Measurements from ENCODE around the gene SKIL. TPM values are rescaled to one million over a fixed set of nuclear protein-coding genes. Genes with fewer than 3 reads are reported as not detected.

Gene SKIL
- total RNA-seq, 1 donor = 95.9 TPM

- TF ChIP-seq CTCF (IDR thresholded peaks at IDR 0.05; ENCODE audit: insufficient read depth, low read depth, low read length) = no peak
- DNase-seq (ENCODE audit: low read depth) = no peak
- H3K4me3 ChIP-seq (ENCODE audit: low read depth, low read length) = no peak overlapping the region
Measured at GRCh38 chr3:170423001-170423615, 65.6 kb downstream of the SKIL start.

DNA sequence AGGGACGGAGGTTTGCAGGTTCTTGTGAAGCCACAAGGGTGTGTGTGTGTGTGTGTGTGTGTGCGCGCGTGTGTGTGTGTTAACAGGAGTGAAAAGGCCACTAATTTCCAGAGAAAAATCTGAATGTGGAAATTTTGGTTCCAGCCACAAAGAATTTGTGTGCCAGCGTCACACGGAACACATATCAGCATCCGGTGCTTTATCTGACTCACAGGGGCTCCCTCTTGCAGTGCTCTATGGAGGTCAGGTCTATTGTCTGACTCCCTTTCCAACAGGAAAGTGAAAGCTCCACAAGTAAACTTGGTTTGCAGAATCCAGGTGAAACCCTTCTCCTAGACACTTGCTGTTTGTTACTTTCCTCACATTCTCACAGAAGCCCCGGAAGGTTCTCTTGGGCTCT, 67.4 kb downstream of the SKIL start:
- DNase-seq (ENCODE audit: low read depth) = no peak
- no peak overlapping the region for H3K4me3 ChIP-seq (ENCODE audit: low read depth, low read length)
- no peak for TF ChIP-seq CTCF (IDR thresholded peaks at IDR 0.05; ENCODE audit: insufficient read depth, low read depth, low read length)

- no peak for DNase-seq (ENCODE audit: low read depth)
- H3K4me3 ChIP-seq (ENCODE audit: low read depth, low read length) = no peak overlapping the region
- no peak for TF ChIP-seq CTCF (IDR thresholded peaks at IDR 0.05; ENCODE audit: insufficient read depth, low read depth, low read length)
Measured at GRCh38 chr3:170425491-170426239, 68.2 kb downstream of the SKIL start.

DNA sequence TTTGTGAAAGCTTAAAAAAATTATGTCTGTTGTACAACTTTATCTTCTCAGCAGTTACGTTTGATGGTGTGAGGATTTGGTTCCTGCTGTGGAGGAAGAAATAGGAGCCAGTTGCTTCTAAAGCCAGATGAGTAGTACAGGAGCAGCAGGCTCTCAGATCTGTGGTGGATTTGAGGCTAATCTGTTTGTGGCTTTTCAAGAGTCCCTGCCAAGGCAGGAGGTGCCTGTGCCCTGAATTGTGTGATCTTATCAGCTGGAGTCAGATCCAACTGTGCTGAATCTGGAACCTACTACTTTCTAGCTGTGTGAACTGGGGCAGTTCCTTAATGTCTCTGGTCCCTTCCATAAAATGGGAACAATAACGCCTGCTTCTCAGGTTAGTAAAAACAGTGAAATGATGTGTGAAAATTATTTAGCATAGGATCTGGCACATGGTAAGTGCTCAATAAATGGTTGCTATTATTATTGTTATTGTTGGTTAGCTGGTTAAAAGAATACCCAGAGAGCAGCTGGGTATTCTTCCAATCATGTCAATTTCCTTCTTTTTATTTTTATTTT, 68.8 kb downstream of the SKIL start:
- H3K4me3 ChIP-seq (ENCODE audit: low read depth, low read length) = no peak overlapping the region
- peak; percentile 40 for DNase-seq (ENCODE audit: low read depth)
- TF ChIP-seq CTCF (IDR thresholded peaks at IDR 0.05; ENCODE audit: insufficient read depth, low read depth, low read length) = no peak

DNA sequence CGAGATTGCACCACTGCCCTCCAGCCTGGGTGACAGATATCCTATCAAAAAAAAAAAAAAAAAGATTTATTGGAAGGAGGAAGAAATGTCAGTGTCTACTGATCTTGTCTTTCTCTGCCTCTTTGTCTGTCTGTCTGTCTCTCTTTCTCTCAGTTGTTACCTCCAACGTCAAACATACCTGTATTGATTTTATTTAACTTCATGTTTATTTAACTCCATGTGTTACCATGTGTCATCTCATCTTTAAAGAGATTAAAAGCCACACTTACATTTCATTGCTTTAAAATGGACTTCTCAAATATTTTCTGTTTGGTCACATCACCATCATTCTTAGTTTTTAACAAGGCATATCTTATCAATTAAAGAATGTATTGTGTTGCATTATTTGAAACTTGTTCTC, 70.6 kb downstream of the SKIL start:
- H3K4me3 ChIP-seq (ENCODE audit: low read depth, low read length) = no peak overlapping the region
- DNase-seq (ENCODE audit: low read depth) = no peak
- no peak for TF ChIP-seq CTCF (IDR thresholded peaks at IDR 0.05; ENCODE audit: insufficient read depth, low read depth, low read length)

GRCh38 chr3:170429050-170429449, 71.5 kb downstream of the SKIL start:
- peak; percentile 57 for DNase-seq (ENCODE audit: low read depth)
- TF ChIP-seq CTCF (IDR thresholded peaks at IDR 0.05; ENCODE audit: insufficient read depth, low read depth, low read length) = no peak
- no peak overlapping the region for H3K4me3 ChIP-seq (ENCODE audit: low read depth, low read length)

Data from fibroblast of villous mesenchyme (primary cell).